Muscle of back (tissue), 11 donors: ENCODE results near the gene TFF2. TPM values are rescaled to one million over a fixed set of nuclear protein-coding genes. Genes with fewer than 3 reads are reported as not detected.

Experiments used
- DNase-seq, 3 donors: peaks; one replicate each; pipeline versions ENCODE4 v3.0.0 to v3.0.0-alpha.2; 2013
- polyA plus RNA-seq, 10 donors: library from polyadenylated mRNA; unstranded; fragments of 120-200 nt; gene quantifications; one replicate each; pipeline ENCODE4 v1.2.1, GENCODE V29; 2013; ENCODE audit not compliant: insufficient read length in 10 of 10

Gene TFF2
- polyA plus RNA-seq, 10 donors: not detected

- DNase-seq: no peak
These were observed 33.6 kb upstream of the TFF2 start for GRCh38 chr21:42384156-42384945.

GRCh38 chr21:42383331-42383730 lies 32.5 kb upstream of the TFF2 start:
- no peak for DNase-seq

GRCh38 chr21:42382915-42383314 lies 32.1 kb upstream of the TFF2 start:
- no peak for DNase-seq

- DNase-seq: no peak
These were observed 30.7 kb upstream of the TFF2 start for GRCh38 chr21:42381347-42381984.

GRCh38 chr21:42379426-42380215 lies 28.8 kb upstream of the TFF2 start:
- DNase-seq: no peak

- DNase-seq: no peak
These were observed 27.6 kb upstream of the TFF2 start for GRCh38 chr21:42378418-42378817.

GRCh38 chr21:42377951-42378340 lies 27.2 kb upstream of the TFF2 start:
- DNase-seq: no peak

GRCh38 chr21:42377211-42377950 lies 26.6 kb upstream of the TFF2 start:
- DNase-seq: no peak

- no peak for DNase-seq
These were observed 25.7 kb upstream of the TFF2 start for GRCh38 chr21:42376338-42376982.

- DNase-seq: no peak
These were observed 25.2 kb upstream of the TFF2 start for GRCh38 chr21:42375966-42376337.

- no peak for DNase-seq
These were observed 24.7 kb upstream of the TFF2 start for GRCh38 chr21:42375506-42375905.

GRCh38 chr21:42374864-42375499 lies 24.2 kb upstream of the TFF2 start:
- no peak for DNase-seq

GRCh38 chr21:42374457-42374856 lies 23.7 kb upstream of the TFF2 start:
- DNase-seq: no peak

GRCh38 chr21:42373908-42374455 lies 23.2 kb upstream of the TFF2 start:
- no peak for DNase-seq

- DNase-seq: no peak
These were observed 22.6 kb upstream of the TFF2 start for GRCh38 chr21:42373196-42373907.

- no peak for DNase-seq
These were observed 20.3 kb upstream of the TFF2 start for GRCh38 chr21:42370894-42371654.

- DNase-seq: no peak
These were observed 19.0 kb upstream of the TFF2 start for GRCh38 chr21:42369821-42370220.

- DNase-seq: no peak
These were observed 16.8 kb upstream of the TFF2 start for GRCh38 chr21:42367367-42368165.
